Progenitor cell of endocrine pancreas (in vitro differentiated cells): ENCODE measurements around the gene ABCA4. TPM values are rescaled to one million over a fixed set of nuclear protein-coding genes. Genes with fewer than 3 reads are reported as not detected.

Source experiments
- DNase-seq: peaks from one replicate; pipeline ENCODE4 v3.0.0; 2021; ENCODE audit warnings: low spot score; ENCODE audit not compliant: unreplicated experiment
- H3K27ac Mint-ChIP-seq: 2 replicates; pipeline ENCODE4 v1.8.0; 2021; ENCODE audit warnings: mild to moderate bottlenecking, moderate library complexity, mixed read lengths
- H3K27me3 Mint-ChIP-seq: 2 replicates; pipeline ENCODE4 v1.8.0; 2021; ENCODE audit warnings: mixed read lengths
- H3K36me3 Mint-ChIP-seq: 2 replicates; pipeline ENCODE4 v1.8.0; 2022; ENCODE audit warnings: mixed read lengths; ENCODE audit not compliant: insufficient read depth
- H3K4me1 Mint-ChIP-seq: 2 replicates; pipeline ENCODE4 v1.8.0; 2021; ENCODE audit warnings: low read depth, mixed read lengths
- H3K4me3 Mint-ChIP-seq: 2 replicates; pipeline ENCODE4 v1.8.0; 2021; ENCODE audit warnings: low read depth, mild to moderate bottlenecking, moderate library complexity, mixed read lengths
- H3K9me3 Mint-ChIP-seq: 2 replicates; pipeline ENCODE4 v1.8.0; 2021; ENCODE audit warnings: low read depth, mixed read lengths
- CTCF ChIP-seq: fragments of 200-600 bp; sonication (generic); IDR thresholded peaks from one replicate; pipeline ENCODE4 v1.5.0; 2021; ENCODE audit warnings: antibody characterized with exemption, mild to moderate bottlenecking; ENCODE audit not compliant: unreplicated experiment
- total RNA-seq: library from RNA; stranded (reverse); gene quantifications from 2 replicates; pipeline ENCODE4 v1.2.1, GENCODE V29; 2021

ABCA4 gene
- total RNA-seq, 1 donor from 2014 or later: 0.86 TPM

GRCh38 chr1:94118471-94118870 lies 2.5 kb downstream of the ABCA4 start:
- Mint-ChIP-seq H3K27me3 (peaks cover 4% of the 10 kb centered on the region), H3K36me3 (no peaks in the 10 kb centered on the region), H3K4me3 (no peak overlapping the region), H3K27ac (peak overlapping the region; percentile 94), H3K9me3 (no peaks in the 10 kb centered on the region), H3K4me1 (peaks cover 47% of the 10 kb centered on the region)
- DNase-seq: no peak
- no peak for TF ChIP-seq CTCF

- no peaks in the 10 kb centered on the region for H3K9me3 Mint-ChIP-seq
- DNase-seq: no peak
- H3K36me3 Mint-ChIP-seq: no peaks in the 10 kb centered on the region
- peaks cover 4% of the 10 kb centered on the region for H3K27me3 Mint-ChIP-seq
- H3K4me1 Mint-ChIP-seq: peaks cover 47% of the 10 kb centered on the region
- H3K27ac Mint-ChIP-seq: peak overlapping the region; percentile 94
- TF ChIP-seq CTCF: no peak
- H3K4me3 Mint-ChIP-seq: no peak overlapping the region
These were observed 2.9 kb downstream of the ABCA4 start for GRCh38 chr1:94118013-94118412.

- no peak overlapping the region for H3K4me3 Mint-ChIP-seq
- DNase-seq: no peak
- TF ChIP-seq CTCF: no peak
- H3K9me3 Mint-ChIP-seq: no peaks in the 10 kb centered on the region
- peaks cover 47% of the 10 kb centered on the region for H3K4me1 Mint-ChIP-seq
- no peaks in the 10 kb centered on the region for H3K36me3 Mint-ChIP-seq
- peak overlapping the region; percentile 94 for H3K27ac Mint-ChIP-seq
- H3K27me3 Mint-ChIP-seq: peaks cover 4% of the 10 kb centered on the region
These were observed 3.6 kb downstream of the ABCA4 start for GRCh38 chr1:94117259-94117851.

- H3K36me3 Mint-ChIP-seq: no peaks in the 10 kb centered on the region
- H3K9me3 Mint-ChIP-seq: no peaks in the 10 kb centered on the region
- peaks cover 7% of the 10 kb centered on the region for H3K27me3 Mint-ChIP-seq
- no peak for DNase-seq
- no peak for TF ChIP-seq CTCF
- peaks cover 41% of the 10 kb centered on the region for H3K4me1 Mint-ChIP-seq
- H3K4me3 Mint-ChIP-seq: peak overlapping the region; percentile 44
- H3K27ac Mint-ChIP-seq: peak overlapping the region; percentile 87
These were observed 5.0 kb downstream of the ABCA4 start for GRCh38 chr1:94115900-94116436.

- Mint-ChIP-seq H3K36me3 (no peaks in the 10 kb centered on the region), H3K4me1 (peaks cover 39% of the 10 kb centered on the region), H3K4me3 (no peak overlapping the region), H3K27ac (no peak overlapping the region), H3K27me3 (peaks cover 7% of the 10 kb centered on the region), H3K9me3 (no peaks in the 10 kb centered on the region)
- DNase-seq: no peak
- TF ChIP-seq CTCF: no peak
These were observed 5.6 kb downstream of the ABCA4 start for GRCh38 chr1:94115254-94115899.
